Measurements from ENCODE around the gene PHLDB1. TPM values are rescaled to one million over a fixed set of nuclear protein-coding genes. Genes with fewer than 3 reads are reported as not detected.

Gene PHLDB1
- total and polyA plus RNA-seq, 2 of the 8 experiments (the other 6 are each of a cell fraction or from before 2014, with no cell fraction given): 53.9 to 74.8 TPM

GRCh38 chr11:118592616-118593367 lies 14.6 kb upstream of the PHLDB1 start (continued):
- TF ChIP-seq CBX5 (IDR thresholded peaks at IDR 0.05; ENCODE audit: low read depth, low read length): no peak
- TF ChIP-seq GTF2F1 (IDR thresholded peaks at IDR 0.05; ENCODE audit: borderline replicate concordance, low read depth, low read length): no peak

Data from H1 (cell line).